Activated CD8-positive, alpha-beta memory T cell treated with anti-CD3 and anti-CD28 coated beads, Interleukin-2, amount 10 ng/mL, durations not matched to agents 7 days and 5 days (primary cell): ENCODE data around the gene TPPP2. TPM values are rescaled to one million over a fixed set of nuclear protein-coding genes. Genes with fewer than 3 reads are reported as not detected.

ENCODE experiments used
- microRNA-seq: library from miRNA; unstranded; fragments of <30 nt; microRNA quantifications from one replicate; pipeline ENCODE4 v1.2.0, GENCODE V29; 2022
- total RNA-seq, 2 experiments: library from RNA; stranded (reverse); gene quantifications; one replicate each; pipeline ENCODE4 v1.2.3, GENCODE V29; 2021

TPPP2 gene
- total RNA-seq, 2 experiments from 2014 or later = not detected

Small RNA genes lying within 50 kb of the gene (microRNA-seq; reads per million reads assigned to microRNA genes)
- not detected for gene MIR6717

Other genes with a start within 250 kb of the TPPP2 start
- gene RNASE6, start 248.9 kb upstream of the TPPP2 start, total RNA-seq = 1 to 10 TPM in 1 of 2 experiments, under 1 TPM in 1; 0.35 to 1.9 TPM
- not detected for gene RNASE1, start 227.4 kb upstream of the TPPP2 start, total RNA-seq
- gene RNASE3, start 138.8 kb upstream of the TPPP2 start, total RNA-seq = not detected
- not detected for gene RNASE2, start 74.7 kb upstream of the TPPP2 start, total RNA-seq
- gene METTL17, start 40.2 kb upstream of the TPPP2 start, total RNA-seq = 100 to 1,000 TPM; 102 to 111 TPM
- gene SLC39A2, start 30.9 kb upstream of the TPPP2 start, total RNA-seq = under 1 TPM; 0.16 to 0.44 TPM
- gene NDRG2, start 5.2 kb upstream of the TPPP2 start, total RNA-seq = 1 to 10 TPM; 2.1 to 6.9 TPM
- gene RNASE13, start 4.6 kb downstream of the TPPP2 start, total RNA-seq = not detected
- gene RNASE7, start 12.1 kb downstream of the TPPP2 start, total RNA-seq = not detected
- not detected for gene RNASE8, start 27.6 kb downstream of the TPPP2 start, total RNA-seq
- under 1 TPM in 1 of 2 experiments, not detected in 1; 0.09 TPM for gene ARHGEF40, start 40.1 kb downstream of the TPPP2 start, total RNA-seq
- 1 to 10 TPM; 5.8 to 5.9 TPM for gene ZNF219, start 68.4 kb downstream of the TPPP2 start, total RNA-seq
- not detected for gene TMEM253, start 70.8 kb downstream of the TPPP2 start, total RNA-seq
- not detected for gene OR5AU1, start 125.8 kb downstream of the TPPP2 start, total RNA-seq
- 100 to 1,000 TPM; 718 to 921 TPM for gene HNRNPC, start 239.2 kb downstream of the TPPP2 start, total RNA-seq
- gene RPGRIP1, start 249.9 kb downstream of the TPPP2 start, total RNA-seq = not detected